WTC11 (cell line): Measurements from ENCODE around the gene DNAJB11. TPM values are rescaled to one million over a fixed set of nuclear protein-coding genes. Genes with fewer than 3 reads are reported as not detected.

Experiments used
- ATAC-seq: fragments of 200-7000 bp; cut with Tn5 transposase; 2 replicates; pipeline ENCODE4 v1.10.0; 2021; ENCODE audit warnings: mild to moderate bottlenecking, moderate library complexity
- CTCF ChIA-PET: fragments of 300-600 bp; sonication (Branson Sonifier 250); formaldehyde crosslinking; loops from one replicate; lab custom pipeline; 2021; ENCODE audit warnings: antibody characterized with exemption; lab: Charles Lee
- POLR2A ChIA-PET: fragments of 350-600 bp; sonication (Branson Sonifier 250); formaldehyde crosslinking; loops from one replicate; lab custom pipeline; 2021; ENCODE audit warnings: antibody characterized with exemption; lab: Charles Lee
- DNase-seq: peaks from one replicate; pipeline ENCODE4 v3.0.0; 2021; ENCODE audit warnings: low spot score
- H3K27ac Mint-ChIP-seq: 2 replicates; pipeline ENCODE4 v1.8.0; 2021; ENCODE audit warnings: mixed read lengths
- H3K27me3 Mint-ChIP-seq: 2 replicates; pipeline ENCODE4 v1.8.0; 2021; ENCODE audit warnings: low read depth, mild to moderate bottlenecking, moderate library complexity, mixed read lengths
- H3K36me3 Mint-ChIP-seq: 2 replicates; pipeline ENCODE4 v1.8.0; 2021; ENCODE audit warnings: mixed read lengths
- H3K4me1 Mint-ChIP-seq: 2 replicates; pipeline ENCODE4 v1.8.0; 2022; ENCODE audit warnings: mixed read lengths
- H3K4me3 Mint-ChIP-seq: 2 replicates; pipeline ENCODE4 v1.8.0; 2021; ENCODE audit warnings: mild to moderate bottlenecking, moderate library complexity, mixed read lengths
- H3K9me3 Mint-ChIP-seq: 2 replicates; pipeline ENCODE4 v1.8.0; 2021; ENCODE audit warnings: mixed read lengths
- CREM ChIP-seq: sonication (generic); formaldehyde crosslinking; IDR thresholded peaks from 2 replicates; pipeline ENCODE4 v1.8.1; 2022; ENCODE audit warnings: mild to moderate bottlenecking, missing genetic modification reagents, moderate library complexity
- EMX1 ChIP-seq: fragments of 250-450 bp; sonication (Bioruptor Pico); IDR thresholded peaks from 2 replicates; pipeline ENCODE4 v1.8.0; 2021; ENCODE audit warnings: mild to moderate bottlenecking
- ESRRA ChIP-seq: sonication (generic); formaldehyde crosslinking; IDR thresholded peaks from 2 replicates; pipeline ENCODE4 v1.8.1; 2022; ENCODE audit warnings: mild to moderate bottlenecking, missing genetic modification reagents, borderline replicate concordance
- GABPB1 ChIP-seq: sonication (generic); formaldehyde crosslinking; IDR thresholded peaks from 2 replicates; pipeline ENCODE4 v1.8.1; 2023; ENCODE audit warnings: mild to moderate bottlenecking, missing genetic modification reagents
- NR1H2 ChIP-seq: sonication (generic); formaldehyde crosslinking; IDR thresholded peaks from 2 replicates; pipeline ENCODE4 v1.9.0; 2021; ENCODE audit warnings: mild to moderate bottlenecking, moderate library complexity, missing genetic modification reagents
- RORB ChIP-seq: fragments of 250-450 bp; sonication (Bioruptor Pico); IDR thresholded peaks from 2 replicates; pipeline ENCODE4 v1.9.0; 2021; ENCODE audit warnings: mild to moderate bottlenecking
- SMAD3 ChIP-seq: sonication (generic); formaldehyde crosslinking; IDR thresholded peaks from 2 replicates; pipeline ENCODE4 v1.8.0; 2022; ENCODE audit warnings: missing genetic modification reagents, mild to moderate bottlenecking, borderline replicate concordance
- SMAD4 ChIP-seq: sonication (generic); formaldehyde crosslinking; IDR thresholded peaks from 2 replicates; pipeline ENCODE4 v1.8.0; 2022; ENCODE audit warnings: mild to moderate bottlenecking, missing genetic modification reagents
- SP1 ChIP-seq: sonication (generic); formaldehyde crosslinking; conservative IDR thresholded peaks from 2 replicates; pipeline ENCODE4 v1.8.1; 2022; ENCODE audit warnings: missing genetic modification reagents
- STAT6 ChIP-seq: sonication (generic); formaldehyde crosslinking; conservative IDR thresholded peaks from 2 replicates; pipeline ENCODE4 v1.8.1; 2023; ENCODE audit warnings: mild to moderate bottlenecking, low read depth, missing genetic modification reagents, moderate library complexity
- TEAD4 ChIP-seq: sonication (generic); formaldehyde crosslinking; IDR thresholded peaks from 2 replicates; pipeline ENCODE4 v1.8.0; 2022; ENCODE audit warnings: mild to moderate bottlenecking, missing genetic modification reagents
- TP53 ChIP-seq: sonication (generic); formaldehyde crosslinking; IDR thresholded peaks from 2 replicates; pipeline ENCODE4 v1.8.1; 2023; ENCODE audit warnings: mild to moderate bottlenecking, missing genetic modification reagents
- ZBTB21 ChIP-seq: sonication (generic); formaldehyde crosslinking; IDR thresholded peaks from 2 replicates; pipeline ENCODE4 v1.8.1; 2023; ENCODE audit warnings: mild to moderate bottlenecking, missing genetic modification reagents, borderline replicate concordance
- ZNF121 ChIP-seq: sonication (generic); formaldehyde crosslinking; IDR thresholded peaks from 2 replicates; pipeline ENCODE4 v1.8.0; 2023; ENCODE audit warnings: missing genetic modification reagents
- ZNF138 ChIP-seq: sonication (generic); formaldehyde crosslinking; conservative IDR thresholded peaks from 2 replicates; pipeline ENCODE4 v1.8.1; 2022; ENCODE audit warnings: mild to moderate bottlenecking, moderate library complexity, missing genetic modification reagents
- ZNF416 ChIP-seq: fragments of 250-450 bp; sonication (Bioruptor Pico); IDR thresholded peaks from 2 replicates; pipeline ENCODE4 v1.9.0; 2021; ENCODE audit warnings: mild to moderate bottlenecking, inconsistent platforms
- total RNA-seq: library from RNA; stranded (reverse); gene quantifications from 3 replicates; pipeline ENCODE4 v1.2.3, GENCODE V29; 2021
- TF ChIP-seq, protein P1 (sequence below): fragments of 250-450 bp; sonication (Bioruptor Pico); IDR thresholded peaks from 2 replicates; pipeline ENCODE4 v2.1.2; 2022; ENCODE audit warnings: mild to moderate bottlenecking, moderate library complexity
- TF ChIP-seq, protein P2 (sequence below): sonication (generic); formaldehyde crosslinking; IDR thresholded peaks from 2 replicates; pipeline ENCODE4 v1.8.1; 2023; ENCODE audit warnings: mild to moderate bottlenecking, moderate library complexity, missing genetic modification reagents
- TF ChIP-seq, protein P3 (sequence below): sonication (generic); formaldehyde crosslinking; IDR thresholded peaks from 2 replicates; pipeline ENCODE4 v1.8.1; 2022; ENCODE audit warnings: low read depth, mild to moderate bottlenecking, moderate library complexity, missing genetic modification reagents, borderline replicate concordance
- TF ChIP-seq, protein P4 (sequence below): sonication (generic); formaldehyde crosslinking; IDR thresholded peaks from 2 replicates; pipeline ENCODE4 v1.8.1; 2023; ENCODE audit warnings: mild to moderate bottlenecking, missing genetic modification reagents, borderline replicate concordance

The DNAJB11 gene
- total RNA-seq, 1 experiment from 2014 or later: 56.3 TPM

DNA sequence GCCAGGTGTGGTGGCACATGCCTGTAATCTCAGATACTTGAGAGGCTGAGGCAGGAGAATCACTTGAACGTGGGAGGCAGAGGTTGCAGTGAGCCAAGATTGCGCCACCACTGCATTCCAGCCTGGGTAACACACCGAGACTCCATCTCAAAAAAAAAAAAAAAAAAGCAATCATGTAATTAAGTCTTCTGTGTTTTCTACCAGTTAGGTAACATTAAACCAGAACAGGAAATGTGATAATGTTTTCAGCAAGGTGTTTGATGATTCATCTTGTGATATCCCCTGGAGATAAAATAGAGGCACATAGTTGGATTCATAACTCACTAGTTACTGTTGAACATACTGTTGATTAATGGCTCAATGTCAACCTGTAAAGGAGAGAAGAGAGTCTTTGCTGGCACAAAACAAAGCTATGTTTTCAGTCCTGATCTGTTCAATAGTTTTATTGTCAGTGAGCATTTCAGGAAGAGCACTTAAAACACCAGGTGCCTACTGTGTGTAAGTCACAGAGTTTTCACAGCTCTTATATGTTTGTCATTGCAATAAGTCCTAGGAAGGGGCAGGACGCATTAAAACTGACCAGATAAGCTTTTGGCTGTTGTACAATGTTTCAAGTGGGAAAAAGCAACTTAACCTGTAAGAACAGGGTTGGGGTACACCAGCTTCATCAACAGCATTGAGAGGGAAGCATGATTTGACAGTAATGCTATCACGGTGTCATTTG lies 19.5 kb downstream of the DNAJB11 start:
- CTCF ChIA-PET: interaction anchor here (0.6 to 1.9 kb wide), 17 partner anchors 13 to 575 kb away, joined by 3 to 21 read pairs (median 3); partner anchors contain the start of genes DNAJB11 and RFC4
- TF ChIP-seq, protein P1, sequence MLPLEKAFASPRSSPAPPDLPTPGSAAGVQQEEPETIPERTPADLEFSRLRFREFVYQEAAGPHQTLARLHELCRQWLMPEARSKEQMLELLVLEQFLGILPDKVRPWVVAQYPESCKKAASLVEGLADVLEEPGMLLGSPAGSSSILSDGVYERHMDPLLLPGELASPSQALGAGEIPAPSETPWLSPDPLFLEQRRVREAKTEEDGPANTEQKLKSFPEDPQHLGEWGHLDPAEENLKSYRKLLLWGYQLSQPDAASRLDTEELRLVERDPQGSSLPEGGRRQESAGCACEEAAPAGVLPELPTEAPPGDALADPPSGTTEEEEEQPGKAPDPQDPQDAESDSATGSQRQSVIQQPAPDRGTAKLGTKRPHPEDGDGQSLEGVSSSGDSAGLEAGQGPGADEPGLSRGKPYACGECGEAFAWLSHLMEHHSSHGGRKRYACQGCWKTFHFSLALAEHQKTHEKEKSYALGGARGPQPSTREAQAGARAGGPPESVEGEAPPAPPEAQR (CRISPR knock-in tag): no peak
- TF ChIP-seq TEAD4 (no peak), CREM (no peak), TP53 (CRISPR knock-in tag) (no peak), SP1 (CRISPR knock-in tag) (no peak), ZNF121 (no peak)
- TF ChIP-seq, all 79 proteins: peak for 0
- Mint-ChIP-seq H3K27ac (no peak overlapping the region), H3K27me3 (no peaks in the 10 kb centered on the region), H3K4me3 (no peak overlapping the region), H3K9me3 (no peaks in the 10 kb centered on the region), H3K4me1 (no peaks in the 10 kb centered on the region), H3K36me3 (peaks cover 10% of the 10 kb centered on the region)
- no peak for DNase-seq
- POLR2A ChIA-PET: interaction anchor here (0.7 to 1.1 kb wide), 2 partner anchors 27 to 194 kb away, joined by 4 read pairs; no protein-coding TSS in a partner anchor
- ATAC-seq: no peak

GRCh38 chr3:186590580-186591295 lies 20.2 kb downstream of the DNAJB11 start:
- Mint-ChIP-seq H3K9me3 (no peaks in the 10 kb centered on the region), H3K27ac (no peak overlapping the region), H3K4me1 (no peaks in the 10 kb centered on the region), H3K4me3 (no peak overlapping the region), H3K27me3 (no peaks in the 10 kb centered on the region), H3K36me3 (peaks cover 4% of the 10 kb centered on the region)
- DNase-seq (no peak), ATAC-seq (no peak)
- TF ChIP-seq EMX1 (no peak), NR1H2 (CRISPR knock-in tag) (no peak), ZBTB21 (no peak)
- POLR2A ChIA-PET: no interaction called here
- CTCF ChIA-PET: interaction anchor here (0.8 to 1.9 kb wide), 5 partner anchors 12 to 549 kb away, joined by 3 to 21 read pairs (median 3); partner anchors contain the start of gene RPL39L

GRCh38 chr3:186592682-186593081 lies 22.2 kb downstream of the DNAJB11 start:
- DNase-seq: no peak
- Mint-ChIP-seq H3K4me1 (peaks cover 6% of the 10 kb centered on the region), H3K9me3 (no peaks in the 10 kb centered on the region), H3K27me3 (peaks cover under 1% of the 10 kb centered on the region; the same call in 1 of the 2 replicates), H3K4me3 (no peak overlapping the region), H3K27ac (no peak overlapping the region), H3K36me3 (no peaks in the 10 kb centered on the region)
- no peak for ATAC-seq
- TF ChIP-seq ESRRA (CRISPR knock-in tag) (no peak), SMAD4 (CRISPR knock-in tag) (no peak), STAT6 (CRISPR knock-in tag) (no peak), ZNF416 (CRISPR knock-in tag) (no peak), EMX1 (no peak), RORB (CRISPR knock-in tag) (no peak), ZNF138 (CRISPR knock-in tag) (no peak), GABPB1 (CRISPR knock-in tag) (no peak), SMAD3 (no peak)
- TF ChIP-seq, protein P2, sequence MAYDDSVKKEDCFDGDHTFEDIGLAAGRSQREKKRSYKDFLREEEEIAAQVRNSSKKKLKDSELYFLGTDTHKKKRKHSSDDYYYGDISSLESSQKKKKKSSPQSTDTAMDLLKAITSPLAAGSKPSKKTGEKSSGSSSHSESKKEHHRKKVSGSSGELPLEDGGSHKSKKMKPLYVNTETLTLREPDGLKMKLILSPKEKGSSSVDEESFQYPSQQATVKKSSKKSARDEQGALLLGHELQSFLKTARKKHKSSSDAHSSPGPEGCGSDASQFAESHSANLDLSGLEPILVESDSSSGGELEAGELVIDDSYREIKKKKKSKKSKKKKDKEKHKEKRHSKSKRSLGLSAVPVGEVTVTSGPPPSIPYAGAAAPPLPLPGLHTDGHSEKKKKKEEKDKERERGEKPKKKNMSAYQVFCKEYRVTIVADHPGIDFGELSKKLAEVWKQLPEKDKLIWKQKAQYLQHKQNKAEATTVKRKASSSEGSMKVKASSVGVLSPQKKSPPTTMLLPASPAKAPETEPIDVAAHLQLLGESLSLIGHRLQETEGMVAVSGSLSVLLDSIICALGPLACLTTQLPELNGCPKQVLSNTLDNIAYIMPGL: no peak
- TF ChIP-seq, protein P3, sequence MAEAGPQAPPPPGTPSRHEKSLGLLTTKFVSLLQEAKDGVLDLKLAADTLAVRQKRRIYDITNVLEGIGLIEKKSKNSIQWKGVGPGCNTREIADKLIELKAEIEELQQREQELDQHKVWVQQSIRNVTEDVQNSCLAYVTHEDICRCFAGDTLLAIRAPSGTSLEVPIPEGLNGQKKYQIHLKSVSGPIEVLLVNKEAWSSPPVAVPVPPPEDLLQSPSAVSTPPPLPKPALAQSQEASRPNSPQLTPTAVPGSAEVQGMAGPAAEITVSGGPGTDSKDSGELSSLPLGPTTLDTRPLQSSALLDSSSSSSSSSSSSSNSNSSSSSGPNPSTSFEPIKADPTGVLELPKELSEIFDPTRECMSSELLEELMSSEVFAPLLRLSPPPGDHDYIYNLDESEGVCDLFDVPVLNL (CRISPR knock-in tag): no peak
- TF ChIP-seq, protein P4, sequence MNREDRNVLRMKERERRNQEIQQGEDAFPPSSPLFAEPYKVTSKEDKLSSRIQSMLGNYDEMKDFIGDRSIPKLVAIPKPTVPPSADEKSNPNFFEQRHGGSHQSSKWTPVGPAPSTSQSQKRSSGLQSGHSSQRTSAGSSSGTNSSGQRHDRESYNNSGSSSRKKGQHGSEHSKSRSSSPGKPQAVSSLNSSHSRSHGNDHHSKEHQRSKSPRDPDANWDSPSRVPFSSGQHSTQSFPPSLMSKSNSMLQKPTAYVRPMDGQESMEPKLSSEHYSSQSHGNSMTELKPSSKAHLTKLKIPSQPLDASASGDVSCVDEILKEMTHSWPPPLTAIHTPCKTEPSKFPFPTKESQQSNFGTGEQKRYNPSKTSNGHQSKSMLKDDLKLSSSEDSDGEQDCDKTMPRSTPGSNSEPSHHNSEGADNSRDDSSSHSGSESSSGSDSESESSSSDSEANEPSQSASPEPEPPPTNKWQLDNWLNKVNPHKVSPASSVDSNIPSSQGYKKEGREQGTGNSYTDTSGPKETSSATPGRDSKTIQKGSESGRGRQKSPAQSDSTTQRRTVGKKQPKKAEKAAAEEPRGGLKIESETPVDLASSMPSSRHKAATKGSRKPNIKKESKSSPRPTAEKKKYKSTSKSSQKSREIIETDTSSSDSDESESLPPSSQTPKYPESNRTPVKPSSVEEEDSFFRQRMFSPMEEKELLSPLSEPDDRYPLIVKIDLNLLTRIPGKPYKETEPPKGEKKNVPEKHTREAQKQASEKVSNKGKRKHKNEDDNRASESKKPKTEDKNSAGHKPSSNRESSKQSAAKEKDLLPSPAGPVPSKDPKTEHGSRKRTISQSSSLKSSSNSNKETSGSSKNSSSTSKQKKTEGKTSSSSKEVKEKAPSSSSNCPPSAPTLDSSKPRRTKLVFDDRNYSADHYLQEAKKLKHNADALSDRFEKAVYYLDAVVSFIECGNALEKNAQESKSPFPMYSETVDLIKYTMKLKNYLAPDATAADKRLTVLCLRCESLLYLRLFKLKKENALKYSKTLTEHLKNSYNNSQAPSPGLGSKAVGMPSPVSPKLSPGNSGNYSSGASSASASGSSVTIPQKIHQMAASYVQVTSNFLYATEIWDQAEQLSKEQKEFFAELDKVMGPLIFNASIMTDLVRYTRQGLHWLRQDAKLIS (CRISPR knock-in tag): no peak
- ChIA-PET CTCF (interaction anchor here (1.4 to 1.5 kb wide), 2 partner anchors 22 to 24 kb away, joined by 4 to 6 read pairs; no protein-coding TSS in a partner anchor), POLR2A (no interaction called here)
